IPS-20b (cell line): ENCODE measurements around the gene GRM2.

Source experiments
- H3K27ac ChIP-seq: one replicate; pipeline ENCODE4 v1.5.1; 2013; ENCODE audit warnings: low read length
- H3K27me3 ChIP-seq: 2 replicates; pipeline ENCODE4 v1.6.1; 2013; ENCODE audit warnings: mild to moderate bottlenecking, low read length, inconsistent platforms; ENCODE audit not compliant: insufficient read depth
- H3K36me3 ChIP-seq: 2 replicates; pipeline ENCODE4 v1.6.1; 2013; ENCODE audit warnings: low read depth, mild to moderate bottlenecking, inconsistent platforms, low read length, moderate library complexity; ENCODE audit not compliant: insufficient read depth
- H3K4me1 ChIP-seq: 2 replicates; pipeline ENCODE4 v1.6.1; 2013; ENCODE audit warnings: mild to moderate bottlenecking, control low read depth, inconsistent platforms, low read length, moderate library complexity; ENCODE audit not compliant: insufficient read depth
- H3K4me3 ChIP-seq: 2 replicates; pipeline ENCODE4 v1.5.1; 2013; ENCODE audit warnings: mild to moderate bottlenecking, low read length, inconsistent platforms
- H3K9ac ChIP-seq: 2 replicates; pipeline ENCODE4 v1.6.1; 2013; ENCODE audit warnings: low read depth, mild to moderate bottlenecking, inconsistent platforms, low read length, moderate library complexity
- H3K9me3 ChIP-seq: 2 replicates; pipeline ENCODE4 v1.6.1; 2013; ENCODE audit warnings: mild to moderate bottlenecking, low read depth, low read length, inconsistent platforms; ENCODE audit not compliant: insufficient read depth

Gene GRM2

GRCh38 chr3:51681453-51681852 is 25.4 kb upstream of the GRM2 start:
- H3K36me3 ChIP-seq = no peaks in the 10 kb centered on the region; the same call in 1 of the 2 replicates

GRCh38 chr3:51682079-51682478 is 24.8 kb upstream of the GRM2 start:
- Histone ChIP-seq H3K27ac (peak overlapping the region; percentile 33), H3K4me1 (peaks cover 4% of the 10 kb centered on the region), H3K27me3 (no peaks in the 10 kb centered on the region), H3K9ac (no peak overlapping the region), H3K36me3 (no peaks in the 10 kb centered on the region; the same call in 1 of the 2 replicates), H3K9me3 (no peaks in the 10 kb centered on the region), H3K4me3 (no peak overlapping the region)

More at GRCh38 chr3:51681453-51681852, 25.4 kb upstream of the GRM2 start:
- Histone ChIP-seq H3K9ac (no peak overlapping the region), H3K9me3 (no peaks in the 10 kb centered on the region), H3K4me1 (peaks cover 4% of the 10 kb centered on the region), H3K4me3 (no peak overlapping the region), H3K27ac (peak overlapping the region; percentile 33), H3K27me3 (no peaks in the 10 kb centered on the region)

- H3K27ac ChIP-seq = no peak overlapping the region
- H3K4me1 ChIP-seq = peaks cover 4% of the 10 kb centered on the region
- H3K36me3 ChIP-seq = no peaks in the 10 kb centered on the region; the same call in 1 of the 2 replicates
Observed at GRCh38 chr3:51682526-51682925, 24.3 kb upstream of the GRM2 start.

GRCh38 chr3:51683566-51683965 is 23.3 kb upstream of the GRM2 start:
- Histone ChIP-seq H3K27me3 (no peaks in the 10 kb centered on the region), H3K36me3 (no peaks in the 10 kb centered on the region; the same call in 1 of the 2 replicates), H3K9ac (no peak overlapping the region), H3K27ac (no peak overlapping the region), H3K4me3 (no peak overlapping the region), H3K4me1 (peaks cover 4% of the 10 kb centered on the region), H3K9me3 (no peaks in the 10 kb centered on the region)

More at GRCh38 chr3:51682526-51682925, 24.3 kb upstream of the GRM2 start:
- H3K27me3 ChIP-seq = no peaks in the 10 kb centered on the region
- H3K9ac ChIP-seq = no peak overlapping the region
- H3K9me3 ChIP-seq = no peaks in the 10 kb centered on the region
- H3K4me3 ChIP-seq = no peak overlapping the region

- H3K9ac ChIP-seq = no peak overlapping the region
- no peak overlapping the region for H3K27ac ChIP-seq
- H3K4me3 ChIP-seq = no peak overlapping the region
- H3K4me1 ChIP-seq = peaks cover 4% of the 10 kb centered on the region
- no peaks in the 10 kb centered on the region for H3K9me3 ChIP-seq
- no peaks in the 10 kb centered on the region for H3K27me3 ChIP-seq
- no peaks in the 10 kb centered on the region; the same call in 1 of the 2 replicates for H3K36me3 ChIP-seq
Observed at GRCh38 chr3:51684971-51685751, 21.7 kb upstream of the GRM2 start.

- no peak overlapping the region for H3K9ac ChIP-seq
- H3K27me3 ChIP-seq = no peaks in the 10 kb centered on the region
- no peak overlapping the region for H3K27ac ChIP-seq
- peaks cover 4% of the 10 kb centered on the region for H3K4me1 ChIP-seq
- H3K9me3 ChIP-seq = no peaks in the 10 kb centered on the region
- H3K36me3 ChIP-seq = no peaks in the 10 kb centered on the region; the same call in 1 of the 2 replicates
- no peak overlapping the region for H3K4me3 ChIP-seq
Observed at GRCh38 chr3:51686056-51686455, 20.8 kb upstream of the GRM2 start.

GRCh38 chr3:51686512-51687215 is 20.2 kb upstream of the GRM2 start:
- no peaks in the 10 kb centered on the region for H3K9me3 ChIP-seq
- H3K27me3 ChIP-seq = no peaks in the 10 kb centered on the region
- no peak overlapping the region for H3K9ac ChIP-seq
- no peaks in the 10 kb centered on the region; the same call in 1 of the 2 replicates for H3K36me3 ChIP-seq
- no peak overlapping the region for H3K4me3 ChIP-seq
- H3K4me1 ChIP-seq = peaks cover 3% of the 10 kb centered on the region
- H3K27ac ChIP-seq = no peak overlapping the region

GRCh38 chr3:51687431-51688205 is 19.2 kb upstream of the GRM2 start:
- H3K4me3 ChIP-seq = no peak overlapping the region
- H3K36me3 ChIP-seq = no peaks in the 10 kb centered on the region; the same call in 1 of the 2 replicates
- no peaks in the 10 kb centered on the region for H3K27me3 ChIP-seq
- H3K9ac ChIP-seq = no peak overlapping the region; the same call in 1 of the 2 replicates
- no peak overlapping the region for H3K27ac ChIP-seq
- H3K4me1 ChIP-seq = no peaks in the 10 kb centered on the region
- H3K9me3 ChIP-seq = no peaks in the 10 kb centered on the region

- no peaks in the 10 kb centered on the region for H3K9me3 ChIP-seq
- H3K36me3 ChIP-seq = no peaks in the 10 kb centered on the region; the same call in 1 of the 2 replicates
- H3K4me1 ChIP-seq = no peaks in the 10 kb centered on the region
- no peak overlapping the region for H3K9ac ChIP-seq
- no peak overlapping the region for H3K27ac ChIP-seq
- H3K27me3 ChIP-seq = no peaks in the 10 kb centered on the region
- no peak overlapping the region for H3K4me3 ChIP-seq
Observed at GRCh38 chr3:51688206-51688600, 18.7 kb upstream of the GRM2 start.

- Histone ChIP-seq H3K36me3 (no peaks in the 10 kb centered on the region), H3K27ac (no peak overlapping the region), H3K4me3 (no peak overlapping the region), H3K27me3 (no peaks in the 10 kb centered on the region), H3K4me1 (no peaks in the 10 kb centered on the region), H3K9ac (peak overlapping the region; percentile 21; the same call in 1 of the 2 replicates), H3K9me3 (no peaks in the 10 kb centered on the region)
Observed at GRCh38 chr3:51691021-51691420, 15.8 kb upstream of the GRM2 start.

- H3K4me1 ChIP-seq = no peaks in the 10 kb centered on the region
- no peak overlapping the region for H3K4me3 ChIP-seq
- peak overlapping the region; percentile 21; the same call in 1 of the 2 replicates for H3K9ac ChIP-seq
- no peaks in the 10 kb centered on the region for H3K9me3 ChIP-seq
- H3K27me3 ChIP-seq = no peaks in the 10 kb centered on the region
- no peaks in the 10 kb centered on the region for H3K36me3 ChIP-seq
- H3K27ac ChIP-seq = no peak overlapping the region
Observed at GRCh38 chr3:51691949-51692348, 14.9 kb upstream of the GRM2 start.
